Measurements from ENCODE around the gene OR6N2.

Gene OR6N2

GRCh38 chr1:158752155-158752712 lies 28.8 kb downstream of the OR6N2 start:
- DNase-seq = no peak

GRCh38 chr1:158735848-158736247 lies 45.2 kb downstream of the OR6N2 start:
- no peak for DNase-seq

- no peak for DNase-seq
These were observed 48.5 kb downstream of the OR6N2 start for GRCh38 chr1:158732524-158732923.

- no peak for DNase-seq
These were observed 49.3 kb downstream of the OR6N2 start for GRCh38 chr1:158731707-158732106.

GRCh38 chr1:158730453-158730852 lies 50.6 kb downstream of the OR6N2 start:
- no peak for DNase-seq

- DNase-seq = no peak
These were observed 52.3 kb downstream of the OR6N2 start for GRCh38 chr1:158728510-158729225.

- DNase-seq = no peak
These were observed 56.6 kb downstream of the OR6N2 start for GRCh38 chr1:158724442-158724841.
